ENCODE data around the gene TRAPPC10.

GRCh38 chr21:44018813-44019567, 6.9 kb downstream of the TRAPPC10 start:
- TF ChIP-seq, protein P1, sequence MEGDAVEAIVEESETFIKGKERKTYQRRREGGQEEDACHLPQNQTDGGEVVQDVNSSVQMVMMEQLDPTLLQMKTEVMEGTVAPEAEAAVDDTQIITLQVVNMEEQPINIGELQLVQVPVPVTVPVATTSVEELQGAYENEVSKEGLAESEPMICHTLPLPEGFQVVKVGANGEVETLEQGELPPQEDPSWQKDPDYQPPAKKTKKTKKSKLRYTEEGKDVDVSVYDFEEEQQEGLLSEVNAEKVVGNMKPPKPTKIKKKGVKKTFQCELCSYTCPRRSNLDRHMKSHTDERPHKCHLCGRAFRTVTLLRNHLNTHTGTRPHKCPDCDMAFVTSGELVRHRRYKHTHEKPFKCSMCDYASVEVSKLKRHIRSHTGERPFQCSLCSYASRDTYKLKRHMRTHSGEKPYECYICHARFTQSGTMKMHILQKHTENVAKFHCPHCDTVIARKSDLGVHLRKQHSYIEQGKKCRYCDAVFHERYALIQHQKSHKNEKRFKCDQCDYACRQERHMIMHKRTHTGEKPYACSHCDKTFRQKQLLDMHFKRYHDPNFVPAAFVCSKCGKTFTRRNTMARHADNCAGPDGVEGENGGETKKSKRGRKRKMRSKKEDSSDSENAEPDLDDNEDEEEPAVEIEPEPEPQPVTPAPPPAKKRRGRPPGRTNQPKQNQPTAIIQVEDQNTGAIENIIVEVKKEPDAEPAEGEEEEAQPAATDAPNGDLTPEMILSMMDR (IDR thresholded peaks at IDR 0.05): no peak
- no peak for TF ChIP-seq POLR2A (IDR thresholded peaks at IDR 0.05)
